CD14-positive monocyte (primary cell): ENCODE measurements around the gene ADCYAP1. TPM values are rescaled to one million over a fixed set of nuclear protein-coding genes. Genes with fewer than 3 reads are reported as not detected.

Experiments
- DNase-seq, 3 donors: peaks; one replicate each; pipeline ENCODE4 v3.0.0-alpha.2; 2011 to 2022
- H2AFZ ChIP-seq: 2 replicates; pipeline ENCODE4 v1.6.0; 2012; ENCODE audit warnings: mild to moderate bottlenecking, low read depth, low read length, inconsistent platforms; ENCODE audit not compliant: insufficient read depth, poor library complexity, severe bottlenecking
- H3K27ac ChIP-seq, 2 donors: 1 replicate in 1 of 2; 2 replicates in 1 of 2; pipeline ENCODE4 v1.5.1; 2012 to 2013; ENCODE audit warnings: low read length in 2 of 2, control low read depth in 1 of 2, inconsistent platforms in 1 of 2, low read depth in 1 of 2, mild to moderate bottlenecking in 1 of 2
- H3K27me3 ChIP-seq, 2 donors: one replicate each; pipeline versions ENCODE4 v1.6.0 to v1.6.1; 2011 to 2013; ENCODE audit warnings: low read length in 2 of 2; ENCODE audit not compliant: control insufficient read depth in 2 of 2, insufficient read depth in 2 of 2
- H3K36me3 ChIP-seq, 2 donors: replicated peaks in 1 of 2; 1 replicate in 1 of 2; 2 replicates in 1 of 2; pipeline versions ENCODE4 v1.5.1 to v1.6.1; 2012 to 2013; ENCODE audit warnings: low read length in 2 of 2, control low read depth in 1 of 2, inconsistent platforms in 1 of 2, mild to moderate bottlenecking in 1 of 2; ENCODE audit not compliant: insufficient read depth in 2 of 2, control insufficient read depth in 1 of 2
- H3K4me1 ChIP-seq, 2 donors: 1 replicate in 1 of 2; 2 replicates in 1 of 2; pipeline versions ENCODE4 v1.5.1 to v1.6.1; 2012 to 2013; ENCODE audit warnings: low read length in 2 of 2, control low read depth in 1 of 2, inconsistent platforms in 1 of 2, mild to moderate bottlenecking in 1 of 2, moderate library complexity in 1 of 2; ENCODE audit not compliant: insufficient read depth in 2 of 2, control insufficient read depth in 1 of 2
- H3K4me2 ChIP-seq: replicated peaks from 2 replicates; pipeline ENCODE3; 2012; ENCODE audit warnings: low read length, moderate library complexity, mild to moderate bottlenecking; ENCODE audit not compliant: poor library complexity, severe bottlenecking; ENCODE audit errors: extremely low read depth
- H3K4me3 ChIP-seq, 3 experiments: fragments of 200-600 bp in 1 of 3; sonication (generic) in 1 of 3; replicated peaks in 1 of 3; 1 replicate in 2 of 3; 2 replicates in 1 of 3; pipeline ENCODE4 v1.5.1; 2011 to 2013; ENCODE audit warnings: low read length in 3 of 3, mild to moderate bottlenecking in 3 of 3, control low read depth in 2 of 3, low read depth in 2 of 3, inconsistent platforms in 1 of 3, moderate library complexity in 1 of 3
- H3K79me2 ChIP-seq: 2 replicates; pipeline ENCODE4 v1.6.0; 2012; ENCODE audit warnings: mild to moderate bottlenecking, control low read depth, inconsistent platforms, low read length, moderate library complexity; ENCODE audit not compliant: insufficient read depth
- H3K9ac ChIP-seq: 2 replicates; pipeline ENCODE4 v1.6.0; 2017; ENCODE audit warnings: low read length, mild to moderate bottlenecking; ENCODE audit not compliant: insufficient read depth, poor library complexity, severe bottlenecking
- H3K9me3 ChIP-seq, 2 donors: replicated peaks in 1 of 2; 1 replicate in 1 of 2; 2 replicates in 1 of 2; pipeline versions ENCODE4 v1.5.1 to v1.6.1; 2012 to 2013; ENCODE audit warnings: low read length in 2 of 2, control low read depth in 1 of 2; ENCODE audit not compliant: control insufficient read depth in 1 of 2, insufficient read depth in 1 of 2
- H4K20me1 ChIP-seq: 2 replicates; pipeline ENCODE4 v1.6.0; 2012; ENCODE audit warnings: mild to moderate bottlenecking, low read length, control low read depth, moderate library complexity; ENCODE audit not compliant: insufficient read depth
- H3K27ac Mint-ChIP-seq, 7 donors: one replicate each; pipeline ENCODE4 v1.8.0; 2020; ENCODE audit warnings: mild to moderate bottlenecking in 7 of 7, mixed read lengths in 7 of 7, moderate library complexity in 6 of 7, inconsistent platforms in 2 of 7
- H3K27me3 Mint-ChIP-seq, 3 donors: one replicate each; pipeline ENCODE4 v1.8.0; 2021 to 2022; ENCODE audit warnings: low read depth in 3 of 3, mild to moderate bottlenecking in 3 of 3, mixed read lengths in 3 of 3, moderate library complexity in 3 of 3, inconsistent platforms in 1 of 3
- H3K36me3 Mint-ChIP-seq, 2 donors: one replicate each; pipeline ENCODE4 v1.8.0; 2020; ENCODE audit warnings: mixed read lengths in 2 of 2, inconsistent platforms in 1 of 2, mild to moderate bottlenecking in 1 of 2
- H3K4me1 Mint-ChIP-seq: one replicate; pipeline ENCODE4 v1.8.0; 2020; ENCODE audit warnings: mild to moderate bottlenecking, mixed read lengths
- H3K4me3 Mint-ChIP-seq, 2 donors: one replicate each; pipeline ENCODE4 v1.8.0; 2020; ENCODE audit warnings: mild to moderate bottlenecking in 2 of 2, mixed read lengths in 2 of 2, moderate library complexity in 1 of 2
- H3K9me3 Mint-ChIP-seq, 7 donors: one replicate each; pipeline ENCODE4 v1.8.0; 2020 to 2022; ENCODE audit warnings: mixed read lengths in 7 of 7, mild to moderate bottlenecking in 6 of 7, moderate library complexity in 6 of 7, inconsistent platforms in 2 of 7
- CTCF ChIP-seq: fragments of 200-600 bp; IDR thresholded peaks from one replicate; pipeline ENCODE4 v1.8.0; 2022; ENCODE audit warnings: antibody characterized with exemption, mild to moderate bottlenecking
- WGBS: methylation state at CpG from one replicate; pipeline ENCODE4 v1.1.5; 2013; ENCODE audit warnings: missing lambda C conversion rate; ENCODE audit not compliant: insufficient coverage; 5-methylcytosine and 5-hydroxymethylcytosine counted together
- intact Hi-C, 2 donors: fragments of 100-400 bp; cut with micrococcal nuclease; formaldehyde crosslinking; loops; one replicate each; pipeline versions ENCODE4 v1.15.0 to v1.15.1; 2023
- polyA plus RNA-seq, 3 donors: library from polyadenylated mRNA; depleted of rRNA in 1 of 3; unstranded in 2 of 3; stranded (reverse) in 1 of 3; fragments of 300-500 nt in 2 of 3; fragments of >200 nt in 1 of 3; fragmentation: Illumina TruSeq in 2 of 3; gene quantifications; 1 replicate in 2 of 3; 2 replicates in 1 of 3; pipeline ENCODE4 v1.2.3, GENCODE V29; 2012 to 2021

ADCYAP1 gene
- polyA plus RNA-seq, 3 donors = not detected

GRCh38 chr18:908758-909724 is 4.4 kb downstream of the ADCYAP1 start:
- H3K4me3 ChIP-seq = peak overlapping the region in 1 of 3 experiments; percentile 34
- Mint-ChIP-seq H3K9me3 (peaks cover 0 to 29% (median 7%) of the 10 kb centered on the region in 7 donors), H3K36me3 (peaks cover 0 to 7% of the 10 kb centered on the region in 2 donors), H3K27me3 (peaks cover 74 to 85% (median 75%) of the 10 kb centered on the region in 3 donors), H3K4me1 (peaks cover 22% of the 10 kb centered on the region), H3K4me3 (peak overlapping the region; percentile 51 to 80), H3K27ac (peak overlapping the region in 1 of 7 donors; percentile 50)
- no peak for TF ChIP-seq CTCF
- 2% methylated on average over 60 of the region's 69 CpGs for WGBS
- H3K27me3 ChIP-seq = peaks cover 78 to 93% of the 10 kb centered on the region in 2 donors
- intact Hi-C loops = no loop called here
- H3K9me3 ChIP-seq = peaks cover 0 to 48% of the 10 kb centered on the region in 2 donors
- H3K4me1 ChIP-seq = peaks cover 3 to 14% of the 10 kb centered on the region in 2 donors
- no peak for DNase-seq
- no peak overlapping the region for H3K9ac ChIP-seq
- peak overlapping the region; percentile 49 for H3K4me2 ChIP-seq
- H2AFZ ChIP-seq = no peak overlapping the region
- H3K79me2 ChIP-seq = no peaks in the 10 kb centered on the region
- H4K20me1 ChIP-seq = no peaks in the 10 kb centered on the region
- H3K27ac ChIP-seq = no peak overlapping the region
- H3K36me3 ChIP-seq = no peaks in the 10 kb centered on the region

GRCh38 chr18:910247-910646 is 5.6 kb downstream of the ADCYAP1 start:
- peaks cover 0 to 20% (median 3%) of the 10 kb centered on the region in 7 donors for H3K9me3 Mint-ChIP-seq
- Histone ChIP-seq H2AFZ (no peak overlapping the region), H3K9ac (no peak overlapping the region), H4K20me1 (no peaks in the 10 kb centered on the region), H3K27me3 (peaks cover 70 to 81% of the 10 kb centered on the region in 2 donors), H3K79me2 (no peaks in the 10 kb centered on the region), H3K4me2 (no peak overlapping the region), H3K4me3 (no peak overlapping the region), H3K36me3 (no peaks in the 10 kb centered on the region), H3K27ac (no peak overlapping the region), H3K9me3 (peaks cover 0 to 44% of the 10 kb centered on the region in 2 donors), H3K4me1 (peaks cover 3 to 14% of the 10 kb centered on the region in 2 donors)
- peak overlapping the region in 1 of 2 donors; percentile 64 for H3K4me3 Mint-ChIP-seq
- no peak for TF ChIP-seq CTCF
- H3K27me3 Mint-ChIP-seq = peaks cover 63 to 77% (median 65%) of the 10 kb centered on the region in 3 donors
- peaks cover 19% of the 10 kb centered on the region for H3K4me1 Mint-ChIP-seq
- DNase-seq = no peak
- WGBS = 62% methylated on average over 3 of the region's 5 CpGs
- intact Hi-C loops = no loop called here
- H3K27ac Mint-ChIP-seq = no peak overlapping the region
- H3K36me3 Mint-ChIP-seq = peaks cover 0 to 5% of the 10 kb centered on the region in 2 donors
